HepG2 (cell line): ENCODE data around the gene GRHL1. TPM values are rescaled to one million over a fixed set of nuclear protein-coding genes. Genes with fewer than 3 reads are reported as not detected.
"Not testable (repeated sequence)": the region's sequence is repeated elsewhere in the genome, so short reads cannot be mapped to it uniquely, and the experiment has no call there.

Experiments
- ATAC-seq: fragments of 200-7000 bp; cut with Tn5 transposase; 3 replicates; pipeline ENCODE4 v1.9.1; 2020; ENCODE audit warnings: mild to moderate bottlenecking, moderate library complexity
- BruUV-seq: library from RNA; stranded (reverse); fragments of 400-500 nt; replicated peaks from 2 replicates; lab custom pipeline; 2021; lab: Mats Ljungman, UMichigan
- CTCF ChIA-PET: fragments of 300-600 bp; formaldehyde crosslinking; extraction: SDS; loops from one replicate; lab custom pipeline; 2021; ENCODE audit warnings: low total read pairs, inconsistent platforms, low intra/inter-chr PET ratio; lab: Yijun Ruan, JAX
- POLR2A ChIA-PET: fragments of 350-600 bp; sonication (Branson Sonifier 250); formaldehyde crosslinking; loops from one replicate; lab custom pipeline; 2020; ENCODE audit warnings: antibody characterized with exemption, inconsistent platforms; lab: Yijun Ruan, JAX
- DNase-seq: peaks from one replicate; pipeline ENCODE4 v3.0.0-alpha.2; 2015; ENCODE audit warnings: low spot score
- FAIRE-seq: peaks from 3 replicates; lab custom pipeline; 2011; peaks lifted over from hg19 to GRCh38; lab: Jason Lieb, UNC
- H2AFZ ChIP-seq: one replicate; pipeline ENCODE4 v1.6.1; 2011; ENCODE audit warnings: low read length, inconsistent platforms
- H3K27ac ChIP-seq: fragments of 300-600 bp; 3 replicates; pipeline ENCODE4 v1.8.0; 2011; ENCODE audit warnings: mixed run types, mild to moderate bottlenecking, mixed read lengths, low read length, inconsistent platforms; ENCODE audit not compliant: insufficient read depth; ENCODE audit errors: extremely low read length
- H3K27me3 ChIP-seq, 2 experiments: fragments of 200-600 bp in 1 of 2; 2 replicates in 1 of 2; 3 replicates in 1 of 2; pipeline versions ENCODE4 v1.6.0 to v1.8.0; 2011; ENCODE audit warnings: low read length in 2 of 2, mild to moderate bottlenecking in 2 of 2, moderate library complexity in 2 of 2, inconsistent platforms in 1 of 2; ENCODE audit not compliant: insufficient read depth in 2 of 2, control insufficient read depth in 1 of 2
- H3K36me3 ChIP-seq, 2 experiments: fragments of 200-600 bp in 1 of 2; replicated peaks in 1 of 2; 2 replicates in 1 of 2; 3 replicates in 1 of 2; pipeline versions ENCODE4 v1.5.1 to v1.8.0; 2011; ENCODE audit warnings: low read length in 2 of 2, inconsistent platforms in 1 of 2; ENCODE audit not compliant: insufficient read depth in 2 of 2, control insufficient read depth in 1 of 2
- H3K4me1 ChIP-seq: 2 replicates; pipeline ENCODE4 v1.5.1; 2012; ENCODE audit warnings: low read length, inconsistent platforms; ENCODE audit not compliant: insufficient read depth
- H3K4me2 ChIP-seq: 2 replicates; pipeline ENCODE4 v1.6.0; 2011; ENCODE audit warnings: low read depth, low read length, inconsistent platforms
- H3K4me3 ChIP-seq, 3 experiments: fragments of 200-600 bp in 1 of 3; sonication (generic), shearing (Covaris generic) in 1 of 3; replicated peaks in 1 of 3; 2 replicates each; pipeline ENCODE4 v1.5.1; 2011 to 2016; ENCODE audit warnings: low read length in 3 of 3, inconsistent platforms in 2 of 3, low read depth in 2 of 3, mild to moderate bottlenecking in 2 of 3, control low read depth in 1 of 3, mixed read lengths in 1 of 3; ENCODE audit not compliant: insufficient read depth in 1 of 3
- H3K79me2 ChIP-seq: one replicate; pipeline ENCODE4 v1.6.1; 2011; ENCODE audit warnings: low read length, inconsistent platforms; ENCODE audit not compliant: insufficient read depth
- H3K9ac ChIP-seq: 2 replicates; pipeline ENCODE4 v1.6.0; 2011; ENCODE audit warnings: mild to moderate bottlenecking, low read depth, low read length, inconsistent platforms; ENCODE audit not compliant: insufficient read depth
- H3K9me3 ChIP-seq: 2 replicates; pipeline ENCODE4 v1.5.1; 2012; ENCODE audit warnings: mild to moderate bottlenecking, low read length
- H4K20me1 ChIP-seq: 2 replicates; pipeline ENCODE4 v1.6.0; 2011; ENCODE audit warnings: inconsistent platforms, mild to moderate bottlenecking, low read length, moderate library complexity; ENCODE audit not compliant: insufficient read depth
- CHD4 ChIP-seq: fragments of 200-600 bp; sonication (generic); IDR thresholded peaks from 2 replicates; pipeline ENCODE4 v1.7.0; 2017; ENCODE audit warnings: mild to moderate bottlenecking, low read length, borderline replicate concordance
- ELF3 ChIP-seq: IDR thresholded peaks from 2 replicates; pipeline ENCODE4 v1.6.1; 2016; ENCODE audit warnings: missing genetic modification reagents, missing compliant biosample characterization
- GATAD1 ChIP-seq: IDR thresholded peaks from 2 replicates; pipeline ENCODE4 v1.6.1; 2016; ENCODE audit warnings: missing genetic modification reagents, missing compliant biosample characterization
- ZNF12 ChIP-seq: sonication (generic); formaldehyde crosslinking; IDR thresholded peaks from 2 replicates; pipeline ENCODE4 v1.5.0; 2020; ENCODE audit warnings: missing genetic modification reagents
- ZSCAN9 ChIP-seq: IDR thresholded peaks from 2 replicates; pipeline ENCODE4 v1.6.1; 2016; ENCODE audit warnings: borderline replicate concordance
- WGBS: methylation state at CpG from one replicate; pipeline ENCODE4 v1.1.6; 2017; ENCODE audit warnings: low lambda C conversion rate; 5-methylcytosine and 5-hydroxymethylcytosine counted together
- in situ Hi-C: cut with HindIII; loops from 2 replicates; pipeline ENCODE4 v1.10.0; 2017; ENCODE audit warnings: low pct_unique_long_range_greater_than_20kb; ENCODE audit not compliant: extremely low pct_ligation_motif_present
- intact Hi-C: fragments of 100-400 bp; cut with micrococcal nuclease; formaldehyde crosslinking; loops from one replicate; pipeline ENCODE4 v1.10.0; 2022; ENCODE audit not compliant: unreplicated experiment
- polyA plus RNA-seq, 8 experiments: library from polyadenylated mRNA; depleted of rRNA in 3 of 8; stranded (reverse) in 7 of 8; unstranded in 1 of 8; fragments of >200 nt; fragmentation: Illumina TruSeq in 4 of 8; extraction: Trizol in 4 of 8; gene quantifications; 2 replicates each; pipeline versions ENCODE4 v1.2.1 to v1.2.3, GENCODE V29; 2011 to 2016; ENCODE audit warnings: low read depth in 4 of 8, missing spikeins in 1 of 8, mixed read lengths in 1 of 8; ENCODE audit not compliant: insufficient read depth in 1 of 8
- total RNA-seq, 5 experiments: library from RNA; depleted of rRNA; stranded (reverse); fragments of >200 nt; fragmentation: Illumina TruSeq; extraction: Trizol; gene quantifications; 2 replicates each; pipeline ENCODE4 v1.2.3, GENCODE V29; 2016; ENCODE audit warnings: low read depth in 1 of 5
- TF ChIP-seq, protein P1 (sequence below): sonication (generic); formaldehyde crosslinking; IDR thresholded peaks from 2 replicates; pipeline ENCODE4 v1.4.0; 2020; ENCODE audit warnings: missing genetic modification reagents, borderline replicate concordance

Gene GRHL1
- total and polyA plus RNA-seq, 2 of the 13 experiments (the other 11 are each of a cell fraction or from before 2014, with no cell fraction given) = 9.3 to 12.0 TPM

DNA sequence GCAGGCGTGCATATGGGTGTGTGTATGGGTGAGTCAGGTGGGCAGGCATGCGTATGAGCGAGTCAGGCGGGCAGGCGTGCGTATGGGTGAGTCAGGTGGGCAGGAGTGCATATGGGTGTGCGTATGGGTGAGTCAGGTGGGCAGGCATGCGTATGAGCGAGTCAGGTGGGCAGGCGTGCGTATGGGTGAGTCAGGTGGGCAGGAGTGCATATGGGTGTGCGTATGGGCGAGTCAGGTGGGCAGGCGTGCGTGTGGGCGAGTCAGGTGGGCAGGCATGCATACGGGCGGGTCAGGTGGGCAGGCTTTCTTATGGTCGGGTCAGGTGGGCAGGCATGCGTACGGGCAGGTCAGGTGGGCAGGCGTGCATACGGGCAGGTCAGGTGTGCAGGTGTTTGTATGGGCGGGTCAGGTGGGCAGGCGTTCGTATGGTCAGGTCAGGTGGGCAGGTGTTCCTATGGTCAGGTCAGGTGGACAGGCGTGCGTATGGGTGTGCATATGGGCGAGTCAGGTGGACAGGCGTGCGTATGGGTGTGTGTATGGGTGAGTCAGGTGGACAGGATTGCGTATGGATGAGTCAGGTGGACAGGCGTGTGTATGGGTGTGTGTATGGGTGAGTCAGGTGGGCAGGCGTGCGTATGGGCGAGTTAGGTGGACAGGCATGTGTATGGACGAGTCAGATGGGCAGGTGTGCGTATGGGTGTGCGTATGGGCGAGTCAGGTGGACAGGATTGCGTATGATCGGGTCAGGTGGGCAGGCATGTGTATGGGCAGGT is 63.1 kb downstream of the GRHL1 start:
- FAIRE-seq (no peak), DNase-seq (no peak), ATAC-seq (no peak)
- no peak overlapping the region for H2AFZ ChIP-seq
- in situ Hi-C loops = no loop called here
- BruUV-seq = no TSS peak
- TF ChIP-seq GATAD1 (CRISPR knock-in tag) (no peak), CHD4 (no peak), ELF3 (CRISPR knock-in tag) (no peak), ZSCAN9 (CRISPR knock-in tag) (no peak), ZNF12 (no peak)
- TF ChIP-seq, protein P1, sequence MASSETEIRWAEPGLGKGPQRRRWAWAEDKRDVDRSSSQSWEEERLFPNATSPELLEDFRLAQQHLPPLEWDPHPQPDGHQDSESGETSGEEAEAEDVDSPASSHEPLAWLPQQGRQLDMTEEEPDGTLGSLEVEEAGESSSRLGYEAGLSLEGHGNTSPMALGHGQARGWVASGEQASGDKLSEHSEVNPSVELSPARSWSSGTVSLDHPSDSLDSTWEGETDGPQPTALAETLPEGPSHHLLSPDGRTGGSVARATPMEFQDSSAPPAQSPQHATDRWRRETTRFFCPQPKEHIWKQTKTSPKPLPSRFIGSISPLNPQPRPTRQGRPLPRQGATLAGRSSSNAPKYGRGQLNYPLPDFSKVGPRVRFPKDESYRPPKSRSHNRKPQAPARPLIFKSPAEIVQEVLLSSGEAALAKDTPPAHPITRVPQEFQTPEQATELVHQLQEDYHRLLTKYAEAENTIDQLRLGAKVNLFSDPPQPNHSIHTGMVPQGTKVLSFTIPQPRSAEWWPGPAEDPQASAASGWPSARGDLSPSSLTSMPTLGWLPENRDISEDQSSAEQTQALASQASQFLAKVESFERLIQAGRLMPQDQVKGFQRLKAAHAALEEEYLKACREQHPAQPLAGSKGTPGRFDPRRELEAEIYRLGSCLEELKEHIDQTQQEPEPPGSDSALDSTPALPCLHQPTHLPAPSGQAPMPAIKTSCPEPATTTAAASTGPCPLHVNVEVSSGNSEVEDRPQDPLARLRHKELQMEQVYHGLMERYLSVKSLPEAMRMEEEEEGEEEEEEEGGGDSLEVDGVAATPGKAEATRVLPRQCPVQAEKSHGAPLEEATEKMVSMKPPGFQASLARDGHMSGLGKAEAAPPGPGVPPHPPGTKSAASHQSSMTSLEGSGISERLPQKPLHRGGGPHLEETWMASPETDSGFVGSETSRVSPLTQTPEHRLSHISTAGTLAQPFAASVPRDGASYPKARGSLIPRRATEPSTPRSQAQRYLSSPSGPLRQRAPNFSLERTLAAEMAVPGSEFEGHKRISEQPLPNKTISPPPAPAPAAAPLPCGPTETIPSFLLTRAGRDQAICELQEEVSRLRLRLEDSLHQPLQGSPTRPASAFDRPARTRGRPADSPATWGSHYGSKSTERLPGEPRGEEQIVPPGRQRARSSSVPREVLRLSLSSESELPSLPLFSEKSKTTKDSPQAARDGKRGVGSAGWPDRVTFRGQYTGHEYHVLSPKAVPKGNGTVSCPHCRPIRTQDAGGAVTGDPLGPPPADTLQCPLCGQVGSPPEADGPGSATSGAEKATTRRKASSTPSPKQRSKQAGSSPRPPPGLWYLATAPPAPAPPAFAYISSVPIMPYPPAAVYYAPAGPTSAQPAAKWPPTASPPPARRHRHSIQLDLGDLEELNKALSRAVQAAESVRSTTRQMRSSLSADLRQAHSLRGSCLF = no peak
- H3K27me3 ChIP-seq = peaks cover 2 to 19% of the 10 kb centered on the region in 2 experiments; a peak in 4 of 5 replicates
- WGBS = 71% methylated on average over 42 of the region's 42 CpGs
- H3K4me3 ChIP-seq = no peak overlapping the region
- no peaks in the 10 kb centered on the region for H4K20me1 ChIP-seq
- no peak overlapping the region for H3K9ac ChIP-seq
- peaks cover 32% of the 10 kb centered on the region for H3K4me1 ChIP-seq
- no peaks in the 10 kb centered on the region for H3K79me2 ChIP-seq
- no peaks in the 10 kb centered on the region for H3K36me3 ChIP-seq
- ChIA-PET CTCF (no interaction called here), POLR2A (no interaction called here)
- intact Hi-C loops = no loop called here
- no peak overlapping the region for H3K4me2 ChIP-seq
- no peaks in the 10 kb centered on the region for H3K9me3 ChIP-seq
- H3K27ac ChIP-seq = no peak overlapping the region

DNA sequence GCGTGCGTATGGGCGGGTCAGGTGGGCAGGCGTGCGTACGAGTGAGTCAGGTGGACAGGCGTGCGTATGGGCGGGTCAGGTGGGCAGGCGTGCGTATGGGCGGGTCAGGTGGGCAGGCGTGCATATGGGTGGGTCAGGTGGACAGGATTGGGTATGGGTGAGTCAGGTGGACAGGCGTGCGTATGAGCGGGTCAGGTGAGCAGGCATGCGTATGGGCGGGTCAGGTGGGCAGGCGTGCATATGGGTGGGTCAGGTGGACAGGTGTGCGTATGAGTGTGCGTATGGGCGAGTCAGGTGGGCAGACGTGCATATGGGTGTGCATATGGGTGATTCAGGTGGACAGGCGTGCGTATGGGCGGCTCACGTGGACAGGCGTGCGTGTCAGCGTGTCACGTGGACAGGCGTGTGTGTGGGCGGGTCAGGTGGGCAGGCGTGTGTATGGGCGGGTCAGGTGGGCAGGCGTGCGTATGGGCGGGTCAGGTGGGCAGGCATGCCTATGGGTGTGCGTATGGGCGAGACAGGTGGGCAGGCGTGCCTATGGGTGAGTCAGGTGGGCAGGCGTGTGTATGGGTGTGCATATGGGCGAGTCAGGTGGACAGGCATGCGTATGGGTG is 64.0 kb downstream of the GRHL1 start:
- POLR2A ChIA-PET, BruUV-seq, H3K79me2 ChIP-seq, in situ Hi-C loops, H4K20me1 ChIP-seq, intact Hi-C loops, H3K9me3 ChIP-seq, DNase-seq, H3K9ac ChIP-seq, H3K36me3 ChIP-seq, H2AFZ ChIP-seq, H3K27ac ChIP-seq, CTCF ChIA-PET, H3K4me3 ChIP-seq, ATAC-seq, FAIRE-seq, H3K4me2 ChIP-seq: not testable (repeated sequence)
- Histone ChIP-seq H3K4me1 (peaks cover 25% of the 10 kb centered on the region), H3K27me3 (peaks cover 2 to 24% of the 10 kb centered on the region in 2 experiments; a peak in 4 of 5 replicates)
- 90% methylated on average over 42 of the region's 44 CpGs for WGBS
